AG08396 (cell line): Measurements from ENCODE around the gene PRSS57.
"Not testable (repeated sequence)": the region's sequence is repeated elsewhere in the genome, so short reads cannot be mapped to it uniquely, and the experiment has no call there.

Source experiments
- DNase-seq: peaks from one replicate; pipeline ENCODE4 v3.0.0; 2012; ENCODE audit warnings: low spot score, mixed read lengths

Gene PRSS57

DNA sequence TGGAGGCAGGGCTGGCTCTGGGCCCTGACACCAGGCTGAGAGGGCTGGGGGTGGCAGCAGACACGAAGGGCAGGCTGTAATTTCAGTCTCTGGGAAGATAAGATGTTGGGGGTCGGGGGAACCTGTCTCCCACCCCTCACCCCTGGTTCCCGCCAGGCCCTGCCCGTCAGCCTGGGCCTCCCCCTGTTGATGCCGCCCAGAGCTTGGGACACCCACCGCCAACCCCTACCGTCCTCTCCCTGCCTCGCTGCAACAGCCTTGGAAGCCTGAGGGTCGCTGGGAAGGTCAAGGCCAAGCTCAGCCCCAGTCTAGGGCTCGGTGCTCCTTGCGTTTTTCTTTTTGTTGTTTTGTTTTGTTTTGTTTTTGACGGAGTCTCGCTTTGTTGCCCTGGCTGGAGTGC is 28.0 kb upstream of the PRSS57 start:
- no peak for DNase-seq

DNA sequence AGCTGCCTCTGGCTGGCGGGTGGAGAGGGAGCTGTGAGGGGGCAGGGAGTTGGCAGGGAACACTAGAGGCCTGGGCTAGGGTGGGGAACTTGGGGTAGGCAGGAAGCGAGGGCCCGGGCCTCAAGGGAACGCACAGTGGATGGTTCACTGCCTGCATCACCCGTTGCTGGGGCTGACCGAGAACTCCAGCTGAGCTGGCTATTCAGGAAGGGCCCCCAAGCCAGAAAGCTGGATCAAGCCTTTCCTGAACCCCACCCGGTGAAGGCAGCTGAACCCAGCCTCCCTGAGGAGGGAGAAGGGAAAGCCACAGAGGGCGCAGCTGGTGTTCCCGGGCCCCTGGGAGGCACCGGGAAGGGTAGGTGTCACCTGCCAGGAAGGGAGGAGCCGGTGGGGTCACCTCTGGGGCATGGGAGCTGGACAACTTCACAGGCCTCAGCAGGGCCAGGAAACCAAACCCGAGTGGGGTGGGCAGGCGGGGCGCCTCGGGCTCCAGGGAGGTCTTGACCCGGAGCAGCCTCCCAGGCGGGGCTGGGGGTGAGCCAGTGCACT is 27.4 kb upstream of the PRSS57 start:
- no peak for DNase-seq

DNA sequence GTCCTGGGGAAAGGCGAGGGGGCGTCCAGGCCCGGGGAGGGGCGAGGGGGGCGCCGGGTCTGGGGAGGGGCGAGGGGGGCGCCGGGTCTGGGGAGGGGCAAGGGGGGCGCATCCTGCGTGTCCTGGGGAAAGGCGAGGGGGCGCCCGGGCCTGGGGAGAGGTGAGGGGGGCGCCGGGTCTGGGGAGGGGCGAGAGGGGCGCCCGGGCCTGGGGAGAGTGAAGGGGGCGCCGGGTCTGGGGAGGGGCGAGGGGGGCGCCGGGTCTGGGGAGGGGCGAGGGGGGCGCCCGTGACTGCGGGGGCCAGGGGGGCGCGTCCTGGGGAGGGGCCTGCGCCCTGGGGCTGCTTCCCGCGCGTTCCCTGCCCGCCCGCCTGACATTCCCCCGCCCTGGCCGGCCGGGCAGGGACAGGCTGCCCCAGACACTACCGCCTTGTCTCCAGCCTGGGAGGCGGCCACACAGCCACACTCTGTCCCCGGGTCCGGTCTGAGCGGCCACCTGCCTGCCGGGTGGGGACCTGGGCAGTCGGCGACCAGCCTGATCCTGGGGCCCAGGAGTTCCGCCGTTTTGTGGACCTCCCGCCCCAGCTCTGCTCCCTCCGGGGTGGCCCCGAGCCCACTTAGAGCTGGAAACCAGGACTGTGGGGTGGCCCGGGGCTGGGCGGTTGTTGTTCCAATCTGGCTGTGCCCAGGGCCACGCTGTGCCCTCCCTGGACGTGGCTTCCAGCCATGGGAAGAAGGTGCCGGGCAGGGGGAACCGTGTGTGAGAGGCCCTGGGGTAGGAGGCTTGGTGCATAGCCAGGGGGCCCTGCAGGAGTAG is 25.3 kb upstream of the PRSS57 start:
- peak; percentile 30 for DNase-seq

DNA sequence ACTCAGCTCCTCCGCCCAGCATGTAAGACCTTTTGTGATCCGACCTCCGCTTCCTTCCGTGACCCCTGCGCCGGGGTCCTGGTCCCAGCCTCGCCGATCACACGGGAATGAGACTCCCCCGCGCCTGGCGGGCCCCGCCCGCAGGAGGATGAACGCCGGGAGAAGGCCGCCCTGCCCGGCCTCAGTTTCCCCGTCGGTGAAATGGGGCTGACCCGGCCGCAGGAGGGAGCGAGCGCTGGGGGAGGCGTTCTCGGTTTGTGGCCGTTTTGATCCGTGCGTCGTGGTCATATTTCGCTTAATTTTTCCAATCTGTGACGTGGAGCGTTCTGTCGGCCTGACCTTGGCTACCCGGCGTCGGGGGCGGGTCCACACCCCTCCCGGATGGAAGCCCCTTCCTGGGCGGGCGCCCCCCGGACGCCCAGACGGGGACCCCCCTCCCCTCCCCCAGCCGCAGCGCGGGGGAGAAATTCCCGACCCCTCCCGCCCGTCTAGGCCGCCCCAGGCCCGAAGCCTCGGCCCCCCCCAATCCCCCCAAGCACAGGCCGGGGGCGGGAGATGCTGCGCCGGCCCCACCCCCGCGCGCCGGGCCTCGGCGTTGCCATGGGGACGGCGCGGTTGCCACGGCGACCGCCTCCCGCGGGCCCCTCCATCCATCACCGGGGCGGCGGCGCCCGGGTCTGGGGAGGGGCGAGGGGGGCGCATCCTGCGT is 24.5 kb upstream of the PRSS57 start:
- peak; percentile 38 for DNase-seq

DNA sequence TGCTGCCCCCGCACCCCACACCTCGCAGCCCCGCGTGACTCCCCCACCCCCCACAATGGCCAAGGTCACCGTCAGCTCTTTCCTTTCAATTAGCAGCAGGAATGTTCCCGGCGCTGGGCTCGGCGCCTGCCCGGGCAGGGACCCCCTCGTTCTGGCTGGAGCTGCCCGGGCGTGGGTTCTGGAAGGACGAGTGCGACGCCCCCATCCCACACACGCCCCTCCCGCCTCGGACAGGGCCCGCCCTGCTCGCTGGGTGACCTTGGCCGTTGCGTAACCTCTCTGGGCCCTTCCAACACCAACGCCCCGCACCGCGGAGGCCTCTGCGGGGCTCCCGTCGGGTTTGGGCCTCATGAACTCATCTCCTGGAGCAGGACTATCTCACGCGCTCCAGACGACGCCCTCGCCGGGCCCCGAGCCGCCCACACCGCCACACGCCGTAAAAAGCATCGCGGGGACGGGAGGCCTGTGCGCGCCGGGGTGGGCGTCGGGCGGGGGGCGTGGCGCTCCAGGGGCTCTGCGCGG is 23.8 kb upstream of the PRSS57 start:
- DNase-seq: peak; percentile 39

DNA sequence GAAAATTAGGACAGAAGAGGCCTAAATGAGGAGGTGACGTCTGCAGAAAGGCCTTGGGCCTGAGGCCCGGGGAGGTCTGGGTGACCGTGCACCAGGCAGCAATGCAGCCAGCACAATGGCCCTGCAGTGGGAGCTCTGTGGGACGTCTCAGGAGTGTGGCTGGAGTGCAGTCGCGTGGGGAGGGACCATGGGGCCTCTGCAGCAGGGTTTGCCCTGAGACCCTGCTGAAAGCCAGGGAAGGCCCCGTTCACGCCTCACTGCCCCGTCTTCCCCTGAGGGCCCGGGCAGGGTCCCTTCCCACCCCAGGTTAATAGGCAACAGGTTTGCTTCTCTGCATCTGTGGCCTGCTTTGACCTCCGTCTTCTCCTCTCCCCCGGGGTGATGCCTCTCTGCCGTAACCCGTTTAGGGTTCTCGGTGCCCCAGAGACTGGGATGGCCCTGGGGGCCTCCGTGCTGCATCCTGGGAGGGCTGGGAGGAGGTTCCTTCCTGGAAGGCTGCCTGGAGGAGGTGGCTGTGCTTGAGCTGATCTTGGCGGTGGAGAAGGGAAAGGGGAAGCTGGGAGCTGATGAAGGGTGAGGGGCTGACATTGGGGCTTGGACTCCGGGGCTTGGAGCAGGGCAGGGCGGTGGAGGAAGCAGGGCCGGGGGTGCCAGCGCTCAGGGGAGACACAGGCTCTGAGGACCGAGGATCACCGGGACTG is 23.1 kb upstream of the PRSS57 start:
- DNase-seq: no peak

DNA sequence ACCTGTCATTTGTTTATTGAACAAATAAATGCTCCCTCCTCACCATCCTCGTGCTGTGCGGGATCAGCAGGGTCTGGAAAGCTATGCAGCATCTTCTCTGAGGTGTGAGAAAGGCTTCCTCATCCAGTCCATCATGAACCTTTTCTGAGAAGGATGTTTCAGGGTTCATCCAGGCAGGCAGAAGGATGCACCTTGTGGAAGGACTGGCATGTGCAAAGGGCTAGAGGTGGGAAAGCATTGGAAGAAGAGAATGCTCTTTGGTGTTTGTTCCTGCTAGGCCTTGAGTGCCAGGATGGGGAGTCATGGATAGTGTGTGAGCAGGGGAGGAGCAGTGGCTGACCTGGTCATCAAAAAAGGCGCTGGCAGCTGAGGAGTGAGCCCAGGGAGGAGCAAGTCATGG is 20.1 kb upstream of the PRSS57 start:
- DNase-seq: no peak

DNA sequence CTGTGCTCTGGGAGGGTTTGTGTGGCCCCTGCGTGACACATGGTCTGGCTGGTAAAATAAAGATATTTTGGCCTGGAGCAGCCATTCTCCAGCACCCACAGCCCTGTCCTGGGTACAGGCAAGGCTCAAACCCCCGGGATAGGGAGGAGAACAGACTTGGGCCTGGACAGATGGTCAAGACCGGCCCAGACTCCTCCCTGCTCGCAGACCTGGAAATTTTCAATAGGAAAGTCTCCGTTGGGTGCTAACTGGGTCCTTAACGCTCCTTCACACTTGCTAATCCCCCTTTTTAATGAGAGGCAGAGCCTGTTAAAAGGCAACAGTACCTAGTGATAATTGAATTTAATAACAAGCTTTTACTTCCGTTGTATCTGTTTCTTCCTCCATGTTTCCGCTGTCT is 16.0 kb upstream of the PRSS57 start:
- DNase-seq: no peak

DNA sequence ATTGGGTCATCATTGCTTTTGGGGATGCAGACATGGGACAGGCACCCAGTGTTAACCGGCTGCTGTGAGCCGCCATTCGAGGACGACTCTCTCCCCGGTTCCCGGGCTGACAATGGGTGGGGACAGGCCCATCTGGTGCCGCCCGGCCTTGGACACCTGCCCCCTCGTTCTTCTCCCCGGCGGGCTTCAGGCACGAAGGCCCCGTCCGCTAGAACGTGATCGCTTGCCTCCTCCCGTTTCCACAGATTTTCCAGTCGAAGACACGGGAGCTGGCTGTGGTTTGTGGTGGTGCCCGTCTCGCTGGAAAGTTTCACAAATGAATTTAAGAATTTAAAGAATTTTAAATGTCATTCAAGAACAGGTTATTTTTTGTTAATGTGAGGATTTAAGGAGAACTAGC is 15.5 kb upstream of the PRSS57 start:
- DNase-seq: no peak

DNA sequence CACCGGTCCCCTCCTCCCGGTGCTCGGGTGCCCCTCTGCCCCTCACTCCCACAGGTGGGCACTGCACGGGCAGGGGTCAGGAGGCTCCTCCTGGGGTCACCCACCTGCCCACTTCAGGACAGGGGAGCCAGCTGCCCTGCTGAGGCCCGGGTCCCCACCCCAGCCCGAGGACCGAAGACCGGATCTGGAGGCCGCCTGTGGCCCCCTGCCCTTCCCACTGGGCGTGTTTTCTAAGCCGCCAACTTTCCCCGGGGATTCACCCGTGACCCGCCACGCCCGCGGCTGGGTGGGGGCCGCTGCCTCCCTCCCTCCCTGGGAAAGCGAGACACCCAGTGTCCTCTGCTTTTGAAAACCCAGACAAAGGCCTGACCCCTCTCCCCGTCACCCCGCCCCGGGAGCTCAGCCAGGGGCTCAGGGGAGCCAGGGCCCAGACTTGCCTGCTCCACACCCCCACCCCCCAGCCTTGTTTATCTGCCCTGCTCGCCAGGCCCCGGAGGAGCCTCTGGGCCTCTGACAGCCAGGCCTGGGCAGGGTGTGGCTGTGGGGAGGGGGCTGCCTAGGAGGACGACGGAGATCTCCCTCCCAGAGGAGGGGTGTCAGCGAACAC is 14.8 kb upstream of the PRSS57 start:
- DNase-seq: no peak

DNA sequence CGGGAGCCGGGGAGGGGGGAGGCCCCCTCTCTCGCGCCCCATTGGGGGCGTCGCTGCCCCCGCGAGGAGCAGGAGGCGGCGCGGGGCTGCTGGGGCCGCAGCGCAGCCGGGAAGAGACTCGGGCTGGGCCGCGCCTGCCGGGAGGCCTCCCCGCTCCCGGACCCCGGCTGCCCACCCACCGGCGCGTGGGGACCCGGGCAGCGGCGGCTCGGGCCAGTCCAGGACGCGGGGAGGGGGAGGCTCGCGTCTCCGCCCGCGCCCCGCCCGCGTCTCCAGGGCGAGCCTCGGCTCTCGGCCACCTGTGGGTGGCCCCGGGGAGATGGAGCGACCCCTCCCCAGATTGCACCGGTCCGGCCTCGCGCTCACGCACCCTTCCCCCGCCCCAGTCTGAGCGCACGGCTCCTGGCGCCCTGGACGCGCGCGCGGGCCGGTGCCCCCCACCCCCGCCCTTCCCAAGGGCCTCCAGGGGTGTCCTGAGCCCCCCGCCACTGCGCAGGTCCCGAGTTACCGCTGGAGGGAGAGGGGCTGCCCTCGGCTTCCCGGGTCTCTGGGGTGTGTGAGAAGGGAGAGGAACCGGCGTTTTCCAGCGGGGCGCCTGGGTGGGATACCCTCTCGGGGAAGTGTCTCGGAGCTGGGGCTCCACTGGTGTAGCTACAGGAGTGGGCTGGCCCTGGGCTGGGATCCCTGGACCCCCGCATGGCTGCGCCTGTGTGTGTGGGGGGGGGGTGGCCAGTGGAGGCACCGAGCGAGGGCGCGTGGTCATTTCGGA is 14.1 kb upstream of the PRSS57 start:
- DNase-seq: no peak

DNA sequence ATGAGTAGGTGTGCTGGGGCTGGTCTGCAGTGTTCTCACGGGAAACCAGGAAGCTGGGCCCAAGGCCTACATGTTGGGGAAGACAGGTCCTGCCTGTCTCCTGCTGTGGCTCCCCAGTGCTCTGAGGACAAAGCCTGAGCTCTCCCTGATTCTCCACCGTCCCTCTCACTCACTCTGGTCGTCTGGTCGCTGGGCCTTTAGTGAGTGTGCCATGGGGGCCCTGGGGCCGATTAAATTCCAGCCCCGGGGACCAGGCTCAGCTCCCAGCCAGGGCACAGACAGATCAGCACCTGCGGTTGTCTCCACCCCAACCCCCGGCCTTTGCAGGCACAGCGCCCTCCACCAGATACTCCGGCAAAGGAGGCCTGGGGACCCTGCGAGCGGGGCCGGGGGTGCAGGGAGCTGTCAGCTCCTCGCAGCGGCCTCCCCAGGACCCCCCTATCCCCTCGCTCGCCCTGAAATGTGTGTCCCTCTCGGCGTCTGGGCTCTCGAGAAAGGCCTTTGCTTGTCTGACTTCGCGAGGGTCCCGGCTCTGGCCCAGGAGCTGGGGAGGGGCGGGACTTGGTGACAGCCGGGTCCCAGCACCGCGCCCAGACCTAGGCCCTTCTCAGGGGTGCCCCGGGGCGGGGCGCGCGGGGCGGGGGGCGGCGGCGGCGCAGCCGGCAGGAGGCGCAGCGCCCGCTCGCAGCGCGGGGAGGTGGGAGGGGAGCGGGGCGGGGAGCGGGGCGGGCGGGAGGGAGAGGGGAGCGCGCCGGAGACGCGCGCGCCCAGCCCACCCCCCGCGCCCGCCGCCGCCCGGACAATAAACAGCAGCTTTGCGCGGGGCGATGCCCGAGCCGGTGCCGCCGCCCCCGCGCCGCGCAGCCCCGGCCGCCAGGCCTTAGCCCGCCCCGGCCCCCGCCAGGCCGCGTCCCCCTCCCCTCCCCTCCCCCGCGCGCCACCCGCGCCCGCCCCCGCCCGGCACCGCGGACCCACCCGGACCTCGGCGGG is 13.2 kb upstream of the PRSS57 start, which contains the start of gene PALM:
TSS of gene PALM (plus strand) at position 782 of the 990 bp plus-strand sequence. CDS start 212 bp downstream, outside the sequence.
- no peak for DNase-seq

DNA sequence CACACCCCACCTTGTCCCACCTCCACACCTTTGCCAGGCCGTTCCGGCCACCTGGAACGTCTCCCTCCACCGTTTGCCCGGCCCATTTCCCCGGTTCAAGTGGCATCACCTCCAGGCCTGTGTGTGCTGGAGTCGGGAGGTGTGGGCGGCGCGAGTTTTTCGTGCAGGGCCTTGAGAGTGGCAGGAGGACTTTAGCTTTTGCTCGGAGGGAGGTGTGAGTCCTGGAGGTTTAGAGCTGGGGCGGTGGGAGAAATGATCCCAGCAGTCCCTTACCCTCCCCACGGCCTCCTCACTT is 9.1 kb upstream of the PRSS57 start:
- DNase-seq: no peak

DNA sequence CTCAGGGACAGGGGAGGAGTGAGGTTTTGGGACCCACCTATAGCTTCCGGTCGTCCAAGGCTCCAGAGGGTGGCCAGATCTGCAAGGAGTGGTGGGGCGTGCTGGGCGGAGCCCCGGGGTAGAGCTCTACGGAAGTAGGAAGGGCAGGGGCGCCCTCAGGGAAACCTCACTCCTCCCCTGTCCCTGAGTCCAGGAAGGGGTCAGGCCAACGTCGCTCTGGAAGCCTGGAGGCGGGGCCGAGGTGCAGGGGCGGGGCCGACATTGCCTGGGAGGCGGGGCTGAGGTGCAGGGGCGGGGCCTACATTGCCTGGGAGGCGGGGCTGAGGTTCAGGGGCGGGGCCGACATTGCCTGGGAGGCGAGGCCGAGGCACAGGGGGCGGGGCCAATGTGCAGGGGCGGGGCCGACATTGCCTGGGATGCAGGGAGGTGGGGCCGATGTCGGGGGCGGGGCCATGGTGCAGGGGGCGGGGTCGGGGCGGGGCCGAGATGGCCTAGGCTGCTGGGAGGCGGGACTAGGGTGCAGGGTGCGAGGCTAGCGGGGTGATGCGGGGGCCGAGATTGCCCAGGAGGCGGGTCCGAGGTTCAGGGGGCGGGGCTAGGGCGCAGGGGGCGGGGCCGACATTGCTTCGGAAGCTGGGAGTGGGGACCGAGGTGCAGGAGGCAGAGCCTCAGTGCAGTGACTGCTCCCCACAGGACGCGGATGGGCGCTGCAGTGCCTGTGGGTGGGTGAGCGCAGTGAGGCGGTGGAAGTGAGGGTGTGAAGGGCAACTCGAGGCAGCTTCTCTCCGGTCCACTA is 8.6 kb upstream of the PRSS57 start:
- peak; percentile 75 for DNase-seq

DNA sequence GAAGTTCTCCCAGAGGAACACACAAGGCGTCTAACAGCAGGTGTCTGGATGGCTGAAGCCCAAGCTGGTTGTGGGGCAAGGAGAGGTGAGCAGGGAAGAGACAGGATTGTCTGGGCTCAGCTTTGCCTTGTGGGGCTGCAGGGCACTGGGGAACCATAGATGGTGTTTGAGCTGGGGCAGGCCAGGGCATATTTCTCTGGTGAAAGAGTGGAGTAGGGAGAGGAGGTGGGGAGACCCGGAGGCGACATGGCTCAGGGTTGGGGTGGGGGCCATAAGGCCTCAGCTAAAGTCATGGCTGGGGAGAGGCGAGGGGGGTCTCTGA is 8.0 kb upstream of the PRSS57 start:
- DNase-seq: no peak

DNA sequence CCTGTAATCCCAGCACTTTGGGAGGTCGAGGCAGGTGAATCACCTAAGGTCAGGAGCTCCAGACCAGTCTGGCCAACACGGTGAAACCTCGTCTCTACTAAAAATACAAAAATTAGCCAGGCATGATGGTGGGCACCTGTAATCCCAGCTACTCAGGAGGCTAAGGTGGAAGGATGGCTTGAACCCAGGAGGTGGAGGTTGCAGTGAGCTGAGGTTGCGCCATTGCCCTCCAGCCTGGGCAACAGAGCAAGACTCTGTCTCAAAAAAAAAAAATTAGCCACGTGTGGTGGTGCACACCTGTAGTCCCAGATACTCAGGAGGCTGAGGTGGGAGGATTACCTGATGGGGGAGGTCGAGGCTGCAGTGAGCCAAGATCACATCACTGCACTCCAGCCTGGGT is 7.6 kb upstream of the PRSS57 start:
- not testable (repeated sequence) for DNase-seq

DNA sequence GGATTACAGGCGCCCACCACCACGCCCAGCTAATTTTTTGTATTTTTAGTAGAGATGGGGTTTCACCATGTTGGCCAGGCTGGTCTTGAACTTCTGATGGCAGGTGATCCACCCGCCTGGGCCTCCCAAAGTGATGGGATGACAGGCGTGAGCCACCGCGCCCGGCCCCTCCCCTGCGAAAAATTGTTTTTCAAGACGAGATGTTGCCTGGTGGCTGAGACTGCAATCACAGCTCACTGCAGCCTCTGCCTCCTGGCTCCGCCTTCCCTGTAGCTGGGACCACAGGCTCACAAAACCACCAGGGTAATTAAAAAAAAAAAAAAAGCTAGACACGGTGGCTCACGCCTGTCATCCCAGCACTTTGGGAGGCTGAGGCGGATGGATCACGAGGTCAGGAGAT is 4.6 kb upstream of the PRSS57 start:
- DNase-seq: not testable (repeated sequence)

DNA sequence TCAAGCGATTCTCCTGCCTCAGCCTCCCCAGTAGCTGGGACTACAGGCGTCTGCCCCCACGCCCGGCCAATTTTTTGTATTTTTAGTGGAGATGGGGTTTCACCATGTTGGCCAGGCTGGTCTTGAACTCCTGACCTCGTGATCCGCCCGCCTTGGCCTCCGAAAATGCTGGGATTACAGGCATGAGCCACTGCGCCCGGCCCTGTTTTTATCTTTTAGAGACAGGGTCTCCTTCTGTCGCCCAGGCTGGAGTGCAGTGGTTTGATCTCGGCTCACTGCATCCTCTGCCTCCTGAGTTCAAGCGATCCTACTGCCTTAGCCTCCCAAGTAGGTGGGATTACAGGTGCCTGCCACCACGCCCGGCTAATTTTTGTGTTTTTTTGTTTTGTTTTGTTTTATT is 3.3 kb upstream of the PRSS57 start:
- DNase-seq: not testable (repeated sequence)
